HG03066 (cell line): ENCODE data around the gene ZNF576.
"Not testable (repeated sequence)": the region's sequence is repeated elsewhere in the genome, so short reads cannot be mapped to it uniquely, and the experiment has no call there.

ENCODE experiments used
- ATAC-seq: cut with Tn5 transposase; IDR thresholded peaks from one replicate; pipeline ENCODE4 v1.9.1; 2021; ENCODE audit warnings: low read depth; ENCODE audit not compliant: unreplicated experiment

ZNF576 gene

GRCh38 chr19:43644181-43644580, 47.8 kb downstream of the ZNF576 start:
- ATAC-seq, result no peak

DNA sequence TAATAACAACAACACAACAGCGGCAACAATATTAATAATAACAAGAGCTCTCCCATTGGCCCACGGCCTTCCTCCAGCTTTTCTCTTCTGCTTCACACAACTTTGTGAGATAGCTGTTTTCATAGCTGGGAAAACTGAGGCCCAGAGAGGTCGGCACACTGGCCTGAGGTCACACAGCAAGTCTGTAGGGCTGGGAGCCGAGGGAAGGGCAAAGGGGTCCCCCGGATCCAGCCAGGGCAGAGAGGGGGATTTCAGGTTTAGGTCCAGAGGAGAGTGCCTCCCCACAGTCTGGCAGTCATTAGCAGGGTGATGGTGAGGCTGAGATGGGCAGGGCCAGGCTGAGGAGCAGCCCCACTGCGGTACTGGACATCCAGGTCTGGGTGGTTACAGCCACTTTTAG, 52.2 kb downstream of the ZNF576 start:
- no peak for ATAC-seq

DNA sequence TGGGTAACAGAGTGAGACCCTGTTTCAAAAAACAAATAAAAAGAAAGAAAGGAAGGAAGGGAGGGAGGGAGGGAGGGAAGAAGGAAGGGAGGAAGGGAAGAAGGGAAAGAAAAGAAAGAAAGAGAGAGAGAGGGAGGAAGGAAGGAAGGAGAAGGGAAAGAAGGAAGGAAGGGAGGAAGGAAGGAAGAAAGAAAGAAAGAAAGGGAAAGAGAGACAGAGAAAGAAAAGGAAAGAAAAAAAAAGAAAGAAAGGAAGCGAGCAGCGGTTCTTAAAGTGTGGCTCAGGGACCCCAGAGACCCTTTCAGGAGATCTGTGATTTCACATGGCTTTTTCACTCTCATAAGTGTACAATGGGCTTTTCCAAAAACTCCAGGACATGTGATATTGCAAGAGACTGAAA, 53.1 kb downstream of the ZNF576 start:
- ATAC-seq, result no peak

DNA sequence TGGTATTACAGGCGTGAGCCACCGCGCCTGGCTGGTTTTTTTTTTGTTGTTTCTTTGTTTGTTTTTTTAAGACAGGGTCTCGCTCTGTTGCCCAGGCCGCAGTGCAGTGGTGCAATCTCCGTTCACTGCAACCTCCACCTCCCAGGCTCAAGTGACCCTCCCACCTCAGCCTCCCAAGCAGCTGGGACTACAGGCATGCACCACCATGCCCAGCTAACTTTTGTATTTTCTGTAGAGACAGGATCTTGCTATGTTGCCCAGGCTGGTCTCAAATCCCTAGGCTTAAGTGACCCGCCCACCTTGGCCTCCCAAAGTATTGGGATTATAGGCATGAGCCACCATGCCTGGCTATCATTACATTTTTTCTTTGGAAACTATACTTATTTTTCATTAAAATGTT, 53.9 kb downstream of the ZNF576 start:
- ATAC-seq, result not testable (repeated sequence)
